HG03571 (cell line): Measurements from ENCODE around the gene PLEK.
"Not testable (repeated sequence)": the region's sequence is repeated elsewhere in the genome, so short reads cannot be mapped to it uniquely, and the experiment has no call there.

Source experiments
- ATAC-seq: cut with Tn5 transposase; IDR thresholded peaks from one replicate; pipeline ENCODE4 v1.9.1; 2021; ENCODE audit not compliant: unreplicated experiment

The PLEK gene

DNA sequence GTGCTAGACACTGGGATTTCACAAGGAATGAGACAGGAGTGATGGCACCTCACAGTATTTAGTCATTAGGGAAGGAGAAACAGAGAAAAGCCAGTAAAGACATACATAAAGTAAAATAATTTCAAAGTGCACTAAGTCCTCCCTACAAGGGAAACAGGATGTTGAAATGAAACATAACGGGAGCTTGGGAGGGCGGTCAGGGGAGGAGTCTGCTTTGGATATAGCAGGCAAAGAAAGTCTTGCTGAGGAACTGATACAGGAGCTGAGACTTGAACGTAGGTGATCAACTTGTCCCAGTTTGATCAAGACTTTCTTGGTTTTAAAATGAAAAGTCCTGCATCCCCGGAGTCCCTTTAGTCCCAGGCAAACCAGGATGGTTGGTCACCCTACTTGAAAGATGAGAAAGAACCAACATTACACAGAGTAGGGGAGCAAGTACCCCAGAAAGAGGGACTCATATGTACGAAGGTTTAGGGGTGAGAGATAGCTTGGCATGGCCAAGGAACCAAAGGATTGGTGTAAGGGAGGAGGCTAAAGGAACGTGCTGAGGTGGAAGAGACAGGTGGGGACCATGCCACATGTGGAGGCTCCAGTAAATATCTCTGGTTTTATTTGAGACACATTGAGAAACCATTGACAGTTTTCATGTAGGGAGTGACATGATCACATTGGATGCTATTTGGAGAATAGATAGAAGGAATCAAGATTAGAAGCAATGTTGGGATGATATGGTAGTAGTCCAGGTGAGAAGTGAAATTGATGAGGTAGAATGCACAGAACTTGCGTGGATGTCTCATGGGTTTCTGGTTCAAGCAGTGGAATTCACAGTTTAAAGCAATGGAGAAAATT lies 73.6 kb downstream of the PLEK start:
- no peak for ATAC-seq

DNA sequence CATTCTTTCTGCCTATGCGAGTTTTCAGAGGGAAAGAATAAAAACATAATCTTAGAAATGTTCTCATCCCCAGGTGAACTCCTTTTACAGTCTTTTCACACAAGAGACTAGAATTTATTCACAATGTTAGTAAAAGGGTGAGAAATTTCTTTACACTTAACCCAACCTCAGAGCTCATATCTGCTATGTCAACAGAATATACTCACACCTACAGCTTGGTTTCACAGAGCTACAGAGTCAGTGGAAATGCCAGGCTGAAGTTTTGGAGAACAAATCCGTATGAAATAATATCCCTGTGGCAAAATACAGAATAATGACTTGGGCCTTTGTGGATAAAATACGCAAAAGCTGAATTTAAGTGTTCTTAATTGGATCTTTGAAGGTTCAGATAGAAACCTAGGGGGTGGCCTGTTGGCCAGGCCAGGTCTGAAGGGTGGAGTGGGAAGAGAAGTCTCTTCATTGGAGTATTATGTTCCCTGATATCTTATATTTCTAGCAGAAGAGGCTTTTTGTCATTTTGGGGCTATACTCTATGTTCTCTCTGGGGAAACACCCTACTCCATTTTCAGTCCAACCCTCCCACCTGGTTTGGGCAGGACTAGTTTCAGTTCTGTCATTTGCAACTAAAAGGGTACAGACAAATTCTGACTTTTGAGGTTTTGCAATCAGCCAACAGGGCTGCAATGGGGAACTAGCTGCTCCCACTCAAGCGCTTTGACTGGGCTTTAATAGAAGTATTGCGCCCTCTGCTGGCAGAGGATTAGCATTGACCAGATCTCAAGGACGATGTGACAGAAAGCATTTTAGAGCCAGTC lies 76.3 kb downstream of the PLEK start:
- ATAC-seq = peak; percentile 97

DNA sequence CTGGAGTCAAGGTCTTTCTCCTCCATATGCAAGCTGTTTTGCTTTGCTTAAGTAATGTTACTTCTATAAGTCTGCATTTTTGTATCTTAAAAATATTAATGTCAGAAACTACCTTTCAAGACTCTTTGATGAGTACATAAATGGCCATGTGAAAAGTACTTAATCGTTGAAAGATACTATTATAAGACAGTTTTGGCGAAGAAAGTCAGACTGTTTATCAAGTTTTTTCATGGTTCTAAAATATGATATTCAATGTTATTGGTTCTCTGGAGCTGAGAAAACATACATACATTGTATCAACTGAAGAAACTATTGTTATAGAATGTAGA lies 76.9 kb downstream of the PLEK start:
- ATAC-seq = no peak

DNA sequence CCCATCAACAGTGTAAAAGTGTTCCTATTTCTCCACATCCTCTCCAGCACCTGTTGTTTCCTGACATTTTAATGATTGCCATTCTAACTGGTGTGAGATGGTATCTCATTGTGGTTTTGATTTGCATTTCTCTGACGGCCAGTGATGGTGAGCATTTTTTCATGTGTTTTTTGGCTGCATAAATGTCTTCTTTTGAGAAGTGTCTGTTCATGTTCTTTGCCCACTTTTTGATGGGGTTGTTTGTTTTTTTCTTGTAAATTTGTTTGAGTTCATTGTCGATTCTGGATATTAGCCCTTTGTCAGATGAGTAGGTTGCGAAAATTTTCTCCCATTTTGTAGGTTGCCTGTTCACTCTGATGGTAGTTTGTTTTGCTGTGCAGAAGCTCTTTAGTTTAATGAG lies 81.3 kb downstream of the PLEK start:
- not testable (repeated sequence) for ATAC-seq
